Measurements from ENCODE around the gene FFAR1.

GRCh38 chr19:35381926-35382325 lies 34.2 kb downstream of the FFAR1 start:
- TF ChIP-seq EZH2phosphoT487 (IDR thresholded peaks at IDR 0.05; ENCODE audit: insufficient read depth, low read depth), result no peak
- TF ChIP-seq EZH2 (IDR thresholded peaks at IDR 0.05; ENCODE audit: insufficient read depth, poor library complexity, severe bottlenecking), result no peak

All from GM23248 (cell line).